HG03196 (cell line): ENCODE data around the gene P3H2.

Experiments
- ATAC-seq: cut with Tn5 transposase; IDR thresholded peaks from one replicate; pipeline ENCODE4 v1.9.1; 2021; ENCODE audit not compliant: unreplicated experiment

P3H2 gene

DNA sequence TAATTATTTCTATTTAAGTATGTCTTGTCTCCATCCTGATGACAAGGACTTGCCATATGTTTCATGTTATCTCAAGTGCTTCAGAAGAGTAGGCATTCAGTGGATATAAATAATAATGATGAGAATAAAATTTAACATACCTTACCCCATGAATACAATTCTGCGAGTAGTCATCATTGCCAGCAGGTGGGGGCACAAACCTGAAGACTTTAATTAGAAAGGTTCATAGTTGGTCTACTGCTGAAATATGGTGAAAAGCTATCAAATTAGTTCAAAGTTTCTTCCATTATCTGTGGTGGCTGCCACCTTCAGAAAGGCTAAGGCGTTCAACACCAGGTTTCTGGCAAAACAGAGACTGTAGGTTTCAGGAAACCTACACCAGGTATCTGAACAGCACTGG lies 100.9 kb downstream of the P3H2 start:
- ATAC-seq, result no peak

DNA sequence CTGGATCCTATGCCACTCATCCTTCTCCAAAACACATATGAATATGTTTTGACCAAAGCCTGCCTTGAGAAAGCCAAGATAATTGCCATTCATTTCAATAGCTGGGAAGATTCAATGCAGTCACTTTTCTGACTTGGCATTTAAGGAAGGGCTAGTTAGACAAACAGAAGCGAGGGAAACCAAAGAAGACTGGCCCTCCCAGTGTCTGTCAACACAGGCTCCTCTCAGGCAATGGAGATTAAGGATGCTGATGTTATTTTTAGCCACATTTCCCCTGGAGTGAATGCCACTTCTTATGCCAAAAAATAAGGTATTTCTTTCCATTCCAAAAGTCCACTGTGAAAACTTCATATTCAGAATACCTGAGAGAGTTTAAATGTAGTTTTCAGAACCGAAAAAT lies 101.7 kb downstream of the P3H2 start:
- ATAC-seq, result no peak

GRCh38 chr3:190018460-190018859 lies 102.2 kb downstream of the P3H2 start:
- no peak for ATAC-seq

- no peak for ATAC-seq
These were observed 103.0 kb downstream of the P3H2 start for GRCh38 chr3:190017521-190018288.

- no peak for ATAC-seq
These were observed 103.7 kb downstream of the P3H2 start for GRCh38 chr3:190016966-190017365.

- no peak for ATAC-seq
These were observed 105.8 kb downstream of the P3H2 start for GRCh38 chr3:190014940-190015339.

- ATAC-seq, result no peak
These were observed 106.5 kb downstream of the P3H2 start for GRCh38 chr3:190013943-190014924.

DNA sequence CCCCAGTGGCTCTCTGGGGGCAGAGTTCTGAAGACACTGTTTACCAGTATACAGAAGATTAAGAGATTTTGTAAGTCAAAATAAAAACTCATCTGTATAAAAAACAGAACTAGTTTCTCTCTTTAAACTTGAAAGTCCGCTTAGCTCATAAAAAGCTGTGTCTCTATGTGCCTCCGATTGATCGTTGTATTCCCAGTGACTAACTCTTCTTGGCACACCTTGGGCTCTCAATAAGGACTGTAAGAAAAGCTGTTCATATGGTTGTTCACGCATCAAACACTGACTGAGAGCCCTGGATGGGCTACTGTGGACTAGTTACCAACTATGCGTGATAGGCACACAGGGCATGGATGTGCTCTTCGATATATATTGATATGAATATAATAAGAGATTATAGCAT lies 107.9 kb downstream of the P3H2 start:
- ATAC-seq, result no peak

DNA sequence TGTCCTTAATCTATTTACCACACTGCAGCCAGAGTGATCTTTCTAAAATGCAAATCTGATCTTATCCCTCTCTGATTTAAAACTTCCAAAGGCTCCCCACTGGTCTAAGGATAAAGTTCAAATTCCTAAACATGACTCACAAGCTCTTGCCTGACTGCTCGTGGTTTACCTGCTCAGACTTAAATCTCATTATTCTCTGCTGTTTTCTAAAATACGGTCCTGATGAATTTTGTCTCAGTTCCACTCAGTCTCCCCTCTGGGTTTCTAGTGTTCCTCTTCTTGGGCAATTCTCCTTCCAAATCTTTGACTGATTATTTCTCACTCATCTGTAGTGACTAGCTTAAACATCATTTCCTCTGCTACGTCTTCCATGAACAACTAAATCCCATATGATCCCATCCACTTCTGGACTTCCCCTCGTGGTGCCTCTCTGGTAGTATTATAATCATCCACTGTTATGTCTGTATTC lies 108.3 kb downstream of the P3H2 start:
- no peak for ATAC-seq

GRCh38 chr3:190010486-190010885 lies 110.2 kb downstream of the P3H2 start:
- no peak for ATAC-seq

GRCh38 chr3:190009614-190010013 lies 111.1 kb downstream of the P3H2 start:
- no peak for ATAC-seq

- no peak for ATAC-seq
These were observed 112.3 kb downstream of the P3H2 start for GRCh38 chr3:190008432-190008831.

DNA sequence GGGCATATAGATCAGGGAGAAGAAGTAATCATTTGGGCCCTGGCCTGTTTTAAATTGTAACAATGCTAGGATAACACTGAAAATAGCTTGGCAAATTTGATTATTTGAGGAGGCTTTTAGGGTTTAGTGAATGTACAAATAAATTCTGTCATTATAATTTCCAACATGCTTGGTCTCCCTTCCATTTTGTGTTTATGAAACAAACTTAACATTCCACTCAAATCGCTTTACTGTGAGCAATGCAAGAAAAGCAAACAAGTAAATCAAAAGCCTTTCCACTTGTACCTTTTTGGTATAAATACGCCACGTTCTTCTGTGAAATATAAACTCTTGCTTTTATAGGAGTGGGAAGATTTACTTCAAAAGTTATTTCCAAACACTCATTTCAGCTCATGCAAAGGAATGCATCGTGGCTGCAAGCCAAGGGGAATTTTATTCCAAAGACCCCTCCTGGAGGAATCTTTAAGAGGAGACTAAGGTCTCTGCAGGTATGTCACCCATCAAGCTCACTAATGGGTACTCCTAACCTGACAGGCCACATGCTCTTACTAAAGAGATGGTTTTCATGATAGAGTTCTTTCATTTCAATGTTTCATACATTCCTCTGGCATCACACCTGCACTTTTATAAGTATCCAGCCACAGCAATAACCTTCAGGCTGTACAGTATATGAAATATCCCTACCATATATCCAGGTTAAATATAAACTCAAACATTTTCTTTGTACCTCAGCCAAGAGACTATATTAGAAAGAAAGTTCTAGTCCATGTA lies 115.2 kb downstream of the P3H2 start:
- no peak for ATAC-seq

DNA sequence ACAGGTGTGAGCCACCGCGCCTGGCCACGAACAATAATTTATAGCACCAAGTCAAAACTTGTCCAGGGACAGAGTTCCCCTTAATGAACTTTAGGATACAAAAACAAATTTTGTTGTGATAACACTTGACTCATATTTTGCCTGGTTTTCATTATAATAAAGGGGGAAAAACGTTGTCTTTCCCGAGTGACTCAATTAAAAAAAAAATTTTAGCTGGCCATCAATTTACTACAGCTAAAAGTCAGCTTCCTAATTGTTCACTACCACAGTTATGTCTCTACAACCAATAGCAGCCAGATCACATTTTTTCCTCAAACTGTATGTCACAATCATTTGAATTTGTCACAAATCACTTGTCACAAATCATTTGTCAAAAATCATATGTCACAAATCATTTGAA lies 116.0 kb downstream of the P3H2 start:
- no peak for ATAC-seq

GRCh38 chr3:190003681-190004123 lies 117.0 kb downstream of the P3H2 start:
- no peak for ATAC-seq

- no peak for ATAC-seq
These were observed 117.6 kb downstream of the P3H2 start for GRCh38 chr3:190003068-190003467.

GRCh38 chr3:190001426-190001825 lies 119.3 kb downstream of the P3H2 start:
- ATAC-seq, result no peak

- ATAC-seq, result no peak
These were observed 119.9 kb downstream of the P3H2 start for GRCh38 chr3:190000861-190001196.

GRCh38 chr3:190000187-190000860 lies 120.4 kb downstream of the P3H2 start:
- ATAC-seq, result no peak

- no peak for ATAC-seq
These were observed 121.0 kb downstream of the P3H2 start for GRCh38 chr3:189999718-190000117.

- ATAC-seq, result no peak
These were observed 125.6 kb downstream of the P3H2 start for GRCh38 chr3:189995129-189995528.
